GM23338 (cell line): ENCODE data around the gene EXOC6. TPM values are rescaled to one million over a fixed set of nuclear protein-coding genes. Genes with fewer than 3 reads are reported as not detected.

ENCODE experiments used
- NANOG ChIP-seq: IDR thresholded peaks from 2 replicates; pipeline ENCODE4 v1.6.1; 2016; ENCODE audit warnings: antibody characterized with exemption, borderline replicate concordance
- polyA plus RNA-seq: library from polyadenylated mRNA; unstranded; fragments of >200 nt; fragmentation: Nextera tagmentation; extraction: Ambion mirVana; gene quantifications from 2 replicates; pipeline ENCODE4 v1.2.1, GENCODE V29; 2016
- total RNA-seq: library from RNA; depleted of rRNA; stranded (reverse); fragments of >200 nt; shearing (Covaris generic); gene quantifications from 2 replicates; pipeline ENCODE4 v1.2.3, GENCODE V29; 2014
- TF ChIP-seq, protein P1 (sequence below): fragments of 250-450 bp; sonication (Bioruptor Pico); IDR thresholded peaks from 2 replicates; pipeline ENCODE4 v1.5.0; 2020; ENCODE audit warnings: mild to moderate bottlenecking, moderate library complexity
- TF ChIP-seq, protein P2 (sequence below): IDR thresholded peaks from one replicate; pipeline ENCODE4 v1.6.1; 2018; ENCODE audit warnings: antibody characterized with exemption; ENCODE audit not compliant: unreplicated experiment
- TF ChIP-seq, protein P3 (sequence below), 2 experiments: fragments of 200-600 bp in 1 of 2; sonication (generic) in 1 of 2; conservative IDR thresholded peaks; 2 replicates each; pipeline versions ENCODE4 v1.5.1 to v1.6.1; 2016 to 2017; ENCODE audit warnings: antibody characterized with exemption in 2 of 2, low read depth in 2 of 2, mild to moderate bottlenecking in 2 of 2, moderate library complexity in 1 of 2
- TF ChIP-seq, protein P4 (sequence below): IDR thresholded peaks from 2 replicates; pipeline ENCODE4 v1.6.1; 2016; ENCODE audit warnings: antibody characterized with exemption

The EXOC6 gene
- total and polyA plus RNA-seq, 2 experiments from 2014 or later = 5.0 to 6.0 TPM

- TF ChIP-seq, protein P1, sequence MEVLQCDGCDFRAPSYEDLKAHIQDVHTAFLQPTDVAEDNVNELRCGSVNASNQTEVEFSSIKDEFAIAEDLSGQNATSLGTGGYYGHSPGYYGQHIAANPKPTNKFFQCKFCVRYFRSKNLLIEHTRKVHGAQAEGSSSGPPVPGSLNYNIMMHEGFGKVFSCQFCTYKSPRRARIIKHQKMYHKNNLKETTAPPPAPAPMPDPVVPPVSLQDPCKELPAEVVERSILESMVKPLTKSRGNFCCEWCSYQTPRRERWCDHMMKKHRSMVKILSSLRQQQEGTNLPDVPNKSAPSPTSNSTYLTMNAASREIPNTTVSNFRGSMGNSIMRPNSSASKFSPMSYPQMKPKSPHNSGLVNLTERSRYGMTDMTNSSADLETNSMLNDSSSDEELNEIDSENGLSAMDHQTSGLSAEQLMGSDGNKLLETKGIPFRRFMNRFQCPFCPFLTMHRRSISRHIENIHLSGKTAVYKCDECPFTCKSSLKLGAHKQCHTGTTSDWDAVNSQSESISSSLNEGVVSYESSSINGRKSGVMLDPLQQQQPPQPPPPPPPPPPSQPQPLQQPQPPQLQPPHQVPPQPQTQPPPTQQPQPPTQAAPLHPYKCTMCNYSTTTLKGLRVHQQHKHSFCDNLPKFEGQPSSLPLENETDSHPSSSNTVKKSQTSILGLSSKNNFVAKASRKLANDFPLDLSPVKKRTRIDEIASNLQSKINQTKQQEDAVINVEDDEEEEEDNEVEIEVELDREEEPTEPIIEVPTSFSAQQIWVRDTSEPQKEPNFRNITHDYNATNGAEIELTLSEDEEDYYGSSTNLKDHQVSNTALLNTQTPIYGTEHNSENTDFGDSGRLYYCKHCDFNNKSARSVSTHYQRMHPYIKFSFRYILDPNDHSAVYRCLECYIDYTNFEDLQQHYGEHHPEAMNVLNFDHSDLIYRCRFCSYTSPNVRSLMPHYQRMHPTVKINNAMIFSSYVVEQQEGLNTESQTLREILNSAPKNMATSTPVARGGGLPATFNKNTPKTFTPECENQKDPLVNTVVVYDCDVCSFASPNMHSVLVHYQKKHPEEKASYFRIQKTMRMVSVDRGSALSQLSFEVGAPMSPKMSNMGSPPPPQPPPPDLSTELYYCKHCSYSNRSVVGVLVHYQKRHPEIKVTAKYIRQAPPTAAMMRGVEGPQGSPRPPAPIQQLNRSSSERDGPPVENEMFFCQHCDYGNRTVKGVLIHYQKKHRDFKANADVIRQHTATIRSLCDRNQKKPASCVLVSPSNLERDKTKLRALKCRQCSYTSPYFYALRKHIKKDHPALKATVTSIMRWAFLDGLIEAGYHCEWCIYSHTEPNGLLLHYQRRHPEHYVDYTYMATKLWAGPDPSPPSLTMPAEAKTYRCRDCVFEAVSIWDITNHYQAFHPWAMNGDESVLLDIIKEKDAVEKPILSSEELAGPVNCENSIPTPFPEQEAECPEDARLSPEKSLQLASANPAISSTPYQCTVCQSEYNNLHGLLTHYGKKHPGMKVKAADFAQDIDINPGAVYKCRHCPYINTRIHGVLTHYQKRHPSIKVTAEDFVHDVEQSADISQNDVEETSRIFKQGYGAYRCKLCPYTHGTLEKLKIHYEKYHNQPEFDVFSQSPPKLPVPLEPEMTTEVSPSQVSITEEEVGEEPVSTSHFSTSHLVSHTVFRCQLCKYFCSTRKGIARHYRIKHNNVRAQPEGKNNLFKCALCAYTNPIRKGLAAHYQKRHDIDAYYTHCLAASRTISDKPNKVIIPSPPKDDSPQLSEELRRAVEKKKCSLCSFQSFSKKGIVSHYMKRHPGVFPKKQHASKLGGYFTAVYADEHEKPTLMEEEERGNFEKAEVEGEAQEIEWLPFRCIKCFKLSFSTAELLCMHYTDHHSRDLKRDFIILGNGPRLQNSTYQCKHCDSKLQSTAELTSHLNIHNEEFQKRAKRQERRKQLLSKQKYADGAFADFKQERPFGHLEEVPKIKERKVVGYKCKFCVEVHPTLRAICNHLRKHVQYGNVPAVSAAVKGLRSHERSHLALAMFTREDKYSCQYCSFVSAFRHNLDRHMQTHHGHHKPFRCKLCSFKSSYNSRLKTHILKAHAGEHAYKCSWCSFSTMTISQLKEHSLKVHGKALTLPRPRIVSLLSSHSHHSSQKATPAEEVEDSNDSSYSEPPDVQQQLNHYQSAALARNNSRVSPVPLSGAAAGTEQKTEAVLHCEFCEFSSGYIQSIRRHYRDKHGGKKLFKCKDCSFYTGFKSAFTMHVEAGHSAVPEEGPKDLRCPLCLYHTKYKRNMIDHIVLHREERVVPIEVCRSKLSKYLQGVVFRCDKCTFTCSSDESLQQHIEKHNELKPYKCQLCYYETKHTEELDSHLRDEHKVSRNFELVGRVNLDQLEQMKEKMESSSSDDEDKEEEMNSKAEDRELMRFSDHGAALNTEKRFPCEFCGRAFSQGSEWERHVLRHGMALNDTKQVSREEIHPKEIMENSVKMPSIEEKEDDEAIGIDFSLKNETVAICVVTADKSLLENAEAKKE = no peak
- TF ChIP-seq, protein P2, sequence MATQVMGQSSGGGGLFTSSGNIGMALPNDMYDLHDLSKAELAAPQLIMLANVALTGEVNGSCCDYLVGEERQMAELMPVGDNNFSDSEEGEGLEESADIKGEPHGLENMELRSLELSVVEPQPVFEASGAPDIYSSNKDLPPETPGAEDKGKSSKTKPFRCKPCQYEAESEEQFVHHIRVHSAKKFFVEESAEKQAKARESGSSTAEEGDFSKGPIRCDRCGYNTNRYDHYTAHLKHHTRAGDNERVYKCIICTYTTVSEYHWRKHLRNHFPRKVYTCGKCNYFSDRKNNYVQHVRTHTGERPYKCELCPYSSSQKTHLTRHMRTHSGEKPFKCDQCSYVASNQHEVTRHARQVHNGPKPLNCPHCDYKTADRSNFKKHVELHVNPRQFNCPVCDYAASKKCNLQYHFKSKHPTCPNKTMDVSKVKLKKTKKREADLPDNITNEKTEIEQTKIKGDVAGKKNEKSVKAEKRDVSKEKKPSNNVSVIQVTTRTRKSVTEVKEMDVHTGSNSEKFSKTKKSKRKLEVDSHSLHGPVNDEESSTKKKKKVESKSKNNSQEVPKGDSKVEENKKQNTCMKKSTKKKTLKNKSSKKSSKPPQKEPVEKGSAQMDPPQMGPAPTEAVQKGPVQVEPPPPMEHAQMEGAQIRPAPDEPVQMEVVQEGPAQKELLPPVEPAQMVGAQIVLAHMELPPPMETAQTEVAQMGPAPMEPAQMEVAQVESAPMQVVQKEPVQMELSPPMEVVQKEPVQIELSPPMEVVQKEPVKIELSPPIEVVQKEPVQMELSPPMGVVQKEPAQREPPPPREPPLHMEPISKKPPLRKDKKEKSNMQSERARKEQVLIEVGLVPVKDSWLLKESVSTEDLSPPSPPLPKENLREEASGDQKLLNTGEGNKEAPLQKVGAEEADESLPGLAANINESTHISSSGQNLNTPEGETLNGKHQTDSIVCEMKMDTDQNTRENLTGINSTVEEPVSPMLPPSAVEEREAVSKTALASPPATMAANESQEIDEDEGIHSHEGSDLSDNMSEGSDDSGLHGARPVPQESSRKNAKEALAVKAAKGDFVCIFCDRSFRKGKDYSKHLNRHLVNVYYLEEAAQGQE = no peak
- TF ChIP-seq, protein P3, sequence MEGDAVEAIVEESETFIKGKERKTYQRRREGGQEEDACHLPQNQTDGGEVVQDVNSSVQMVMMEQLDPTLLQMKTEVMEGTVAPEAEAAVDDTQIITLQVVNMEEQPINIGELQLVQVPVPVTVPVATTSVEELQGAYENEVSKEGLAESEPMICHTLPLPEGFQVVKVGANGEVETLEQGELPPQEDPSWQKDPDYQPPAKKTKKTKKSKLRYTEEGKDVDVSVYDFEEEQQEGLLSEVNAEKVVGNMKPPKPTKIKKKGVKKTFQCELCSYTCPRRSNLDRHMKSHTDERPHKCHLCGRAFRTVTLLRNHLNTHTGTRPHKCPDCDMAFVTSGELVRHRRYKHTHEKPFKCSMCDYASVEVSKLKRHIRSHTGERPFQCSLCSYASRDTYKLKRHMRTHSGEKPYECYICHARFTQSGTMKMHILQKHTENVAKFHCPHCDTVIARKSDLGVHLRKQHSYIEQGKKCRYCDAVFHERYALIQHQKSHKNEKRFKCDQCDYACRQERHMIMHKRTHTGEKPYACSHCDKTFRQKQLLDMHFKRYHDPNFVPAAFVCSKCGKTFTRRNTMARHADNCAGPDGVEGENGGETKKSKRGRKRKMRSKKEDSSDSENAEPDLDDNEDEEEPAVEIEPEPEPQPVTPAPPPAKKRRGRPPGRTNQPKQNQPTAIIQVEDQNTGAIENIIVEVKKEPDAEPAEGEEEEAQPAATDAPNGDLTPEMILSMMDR (conservative IDR thresholded peaks at IDR 0.05; ENCODE audit: low read depth in 2 of 2) = no peak
- TF ChIP-seq NANOG = no peak
- TF ChIP-seq, protein P4, sequence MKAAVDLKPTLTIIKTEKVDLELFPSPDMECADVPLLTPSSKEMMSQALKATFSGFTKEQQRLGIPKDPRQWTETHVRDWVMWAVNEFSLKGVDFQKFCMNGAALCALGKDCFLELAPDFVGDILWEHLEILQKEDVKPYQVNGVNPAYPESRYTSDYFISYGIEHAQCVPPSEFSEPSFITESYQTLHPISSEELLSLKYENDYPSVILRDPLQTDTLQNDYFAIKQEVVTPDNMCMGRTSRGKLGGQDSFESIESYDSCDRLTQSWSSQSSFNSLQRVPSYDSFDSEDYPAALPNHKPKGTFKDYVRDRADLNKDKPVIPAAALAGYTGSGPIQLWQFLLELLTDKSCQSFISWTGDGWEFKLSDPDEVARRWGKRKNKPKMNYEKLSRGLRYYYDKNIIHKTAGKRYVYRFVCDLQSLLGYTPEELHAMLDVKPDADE = no peak
These were observed 45.8 kb downstream of the EXOC6 start (continued) for GRCh38 chr10:92894081-92894655.
